Esophagus muscularis mucosa (tissue), 4 donors: ENCODE data around the gene MYMX.

ENCODE experiments used
- CTCF ChIP-seq, 3 experiments: fragments of 200-600 bp in 2 of 3; fragments of 450-650 bp in 1 of 3; sonication (generic) in 2 of 3; IDR thresholded peaks; one replicate each; pipeline ENCODE4 v1.5.1; 2017 to 2019; ENCODE audit warnings: antibody characterized with exemption in 3 of 3, mild to moderate bottlenecking in 2 of 3, moderate library complexity in 1 of 3
- EP300 ChIP-seq: sonication (generic); formaldehyde crosslinking; IDR thresholded peaks from one replicate; pipeline ENCODE4 v1.6.1; 2017; ENCODE audit warnings: antibody characterized with exemption
- POLR2A ChIP-seq: fragments of 450-650 bp; IDR thresholded peaks from one replicate; pipeline ENCODE4 v1.6.1; 2017; ENCODE audit warnings: antibody characterized with exemption, moderate library complexity, mild to moderate bottlenecking, low read depth
- POLR2AphosphoS5 ChIP-seq, 2 donors: sonication (generic); formaldehyde crosslinking; IDR thresholded peaks; one replicate each; pipeline ENCODE4 v1.6.1; 2017; ENCODE audit warnings: antibody characterized with exemption in 2 of 2

- TF ChIP-seq CTCF (IDR thresholded peaks at IDR 0.05) (no peak), POLR2A (no peak), POLR2AphosphoS5 (IDR thresholded peaks at IDR 0.05) (no peak), EP300 (no peak)
Observed at GRCh38 chr6:44203955-44204354, 12.8 kb upstream of the MYMX start.
